Measurements from ENCODE around the gene RXFP3. TPM values are rescaled to one million over a fixed set of nuclear protein-coding genes. Genes with fewer than 3 reads are reported as not detected.

Gene RXFP3
- total and polyA plus RNA-seq, 2 experiments from 2014 or later, result not detected

GRCh38 chr5:33957577-33958150, 21.5 kb downstream of the RXFP3 start:
- no peak overlapping the region for H3K27ac ChIP-seq
- H3K36me3 ChIP-seq (ENCODE audit: low read depth), result no peaks in the 10 kb centered on the region
- H4K20me1 ChIP-seq (ENCODE audit: insufficient read depth), result no peaks in the 10 kb centered on the region
- H2AFZ ChIP-seq, result no peak overlapping the region
- no peak overlapping the region for H3K4me2 ChIP-seq (ENCODE audit: unreplicated experiment)
- H3K79me2 ChIP-seq (ENCODE audit: insufficient read depth), result no peaks in the 10 kb centered on the region
- 47 to 53% methylated on average over 2 of the region's 2 CpGs for WGBS, 2 experiments (ENCODE audit: low coverage in 1 of 2, low lambda C conversion rate in 2 of 2, missing lambda C conversion rate in 2 of 2)
- no peak overlapping the region for H3K4me3 ChIP-seq
- TF ChIP-seq EZH2 (IDR thresholded peaks at IDR 0.05; ENCODE audit: insufficient read depth, poor library complexity, severe bottlenecking) (no peak), EZH2phosphoT487 (IDR thresholded peaks at IDR 0.05; ENCODE audit: insufficient read depth, low read depth) (no peak)
- in situ Hi-C loops (cut with MboI), result no loop called here
- no peaks in the 10 kb centered on the region for H3K9me3 ChIP-seq (ENCODE audit: low read depth)
- H3K27me3 ChIP-seq (replicated peaks; ENCODE audit: insufficient read depth), result no peaks in the 10 kb centered on the region
- H3K4me1 ChIP-seq (ENCODE audit: insufficient read depth), result no peaks in the 10 kb centered on the region
- no peaks in the 10 kb centered on the region for H3K9me2 ChIP-seq (ENCODE audit: insufficient read depth)
- no peaks in the 10 kb centered on the region for H3F3A ChIP-seq (ENCODE audit: insufficient read depth)
- DNase-seq, result no peak
- H3K9ac ChIP-seq, result no peak overlapping the region

GRCh38 chr5:33958176-33958575, 22.0 kb downstream of the RXFP3 start:
- no peak for DNase-seq
- TF ChIP-seq EZH2 (IDR thresholded peaks at IDR 0.05; ENCODE audit: insufficient read depth, poor library complexity, severe bottlenecking) (no peak), EZH2phosphoT487 (IDR thresholded peaks at IDR 0.05; ENCODE audit: insufficient read depth, low read depth) (no peak)
- 58 to 67% methylated on average over 2 of the region's 2 CpGs for WGBS, 2 experiments (ENCODE audit: low coverage in 1 of 2, low lambda C conversion rate in 2 of 2, missing lambda C conversion rate in 2 of 2)
- Histone ChIP-seq H3K4me1 (ENCODE audit: insufficient read depth) (no peaks in the 10 kb centered on the region), H3F3A (ENCODE audit: insufficient read depth) (no peaks in the 10 kb centered on the region), H3K27me3 (replicated peaks; ENCODE audit: insufficient read depth) (no peaks in the 10 kb centered on the region), H3K36me3 (ENCODE audit: low read depth) (no peaks in the 10 kb centered on the region), H3K79me2 (ENCODE audit: insufficient read depth) (no peaks in the 10 kb centered on the region), H3K9me2 (ENCODE audit: insufficient read depth) (no peaks in the 10 kb centered on the region), H3K27ac (no peak overlapping the region), H2AFZ (no peak overlapping the region), H3K9ac (no peak overlapping the region), H4K20me1 (ENCODE audit: insufficient read depth) (no peaks in the 10 kb centered on the region), H3K4me2 (ENCODE audit: unreplicated experiment) (no peak overlapping the region), H3K9me3 (ENCODE audit: low read depth) (no peaks in the 10 kb centered on the region), H3K4me3 (no peak overlapping the region)
- in situ Hi-C loops (cut with MboI), result no loop called here

GRCh38 chr5:33964132-33964700, 28.0 kb downstream of the RXFP3 start:
- no peaks in the 10 kb centered on the region for H3K36me3 ChIP-seq (ENCODE audit: low read depth)
- H3K9me3 ChIP-seq (ENCODE audit: low read depth), result no peaks in the 10 kb centered on the region
- no peaks in the 10 kb centered on the region for H3K9me2 ChIP-seq (ENCODE audit: insufficient read depth)
- H3F3A ChIP-seq (ENCODE audit: insufficient read depth), result no peaks in the 10 kb centered on the region
- H3K79me2 ChIP-seq (ENCODE audit: insufficient read depth), result no peaks in the 10 kb centered on the region
- no peak overlapping the region for H3K27ac ChIP-seq
- no peaks in the 10 kb centered on the region for H3K4me1 ChIP-seq (ENCODE audit: insufficient read depth)
- in situ Hi-C loops (cut with MboI), result no loop called here
- no peak overlapping the region for H3K9ac ChIP-seq
- H3K4me2 ChIP-seq (ENCODE audit: unreplicated experiment), result no peak overlapping the region
- 85 to 91% methylated on average over 2 of the region's 2 CpGs for WGBS, 2 experiments (ENCODE audit: low coverage in 1 of 2, low lambda C conversion rate in 2 of 2, missing lambda C conversion rate in 2 of 2)
- no peak overlapping the region for H3K4me3 ChIP-seq
- no peaks in the 10 kb centered on the region for H4K20me1 ChIP-seq (ENCODE audit: insufficient read depth)
- no peak overlapping the region for H2AFZ ChIP-seq
- DNase-seq, result no peak
- H3K27me3 ChIP-seq (replicated peaks; ENCODE audit: insufficient read depth), result no peaks in the 10 kb centered on the region
- TF ChIP-seq EZH2phosphoT487 (IDR thresholded peaks at IDR 0.05; ENCODE audit: insufficient read depth, low read depth) (no peak), EZH2 (IDR thresholded peaks at IDR 0.05; ENCODE audit: insufficient read depth, poor library complexity, severe bottlenecking) (no peak)

- H3K27ac ChIP-seq, result no peak overlapping the region
- no peaks in the 10 kb centered on the region for H4K20me1 ChIP-seq (ENCODE audit: insufficient read depth)
- H3K9me2 ChIP-seq (ENCODE audit: insufficient read depth), result no peaks in the 10 kb centered on the region
- no peak for DNase-seq
- H3K4me3 ChIP-seq, result no peak overlapping the region
- in situ Hi-C loops (cut with MboI), result no loop called here
- no peaks in the 10 kb centered on the region for H3K9me3 ChIP-seq (ENCODE audit: low read depth)
- no peaks in the 10 kb centered on the region for H3K36me3 ChIP-seq (ENCODE audit: low read depth)
- H3K4me1 ChIP-seq (ENCODE audit: insufficient read depth), result no peaks in the 10 kb centered on the region
- TF ChIP-seq EZH2phosphoT487 (IDR thresholded peaks at IDR 0.05; ENCODE audit: insufficient read depth, low read depth), result no peak
- TF ChIP-seq EZH2 (IDR thresholded peaks at IDR 0.05; ENCODE audit: insufficient read depth, poor library complexity, severe bottlenecking), result no peak
- WGBS, 2 experiments (ENCODE audit: low coverage in 1 of 2, low lambda C conversion rate in 2 of 2, missing lambda C conversion rate in 2 of 2), result 56 to 63% methylated on average over 2 of the region's 2 CpGs
- H3K9ac ChIP-seq, result no peak overlapping the region
- no peaks in the 10 kb centered on the region for H3F3A ChIP-seq (ENCODE audit: insufficient read depth)
- no peak overlapping the region for H2AFZ ChIP-seq
- no peak overlapping the region for H3K4me2 ChIP-seq (ENCODE audit: unreplicated experiment)
- no peaks in the 10 kb centered on the region for H3K27me3 ChIP-seq (replicated peaks; ENCODE audit: insufficient read depth)
- H3K79me2 ChIP-seq (ENCODE audit: insufficient read depth), result no peaks in the 10 kb centered on the region
Observed at GRCh38 chr5:33966805-33967204, 30.6 kb downstream of the RXFP3 start.

Data from GM23248 (cell line).